HS-27A (cell line): Measurements from ENCODE around the gene SCGB3A2.

Experiments used
- DNase-seq: peaks from one replicate; pipeline ENCODE4 v3.0.0-alpha.2; 2012; ENCODE audit warnings: low read depth, missing footprints

The SCGB3A2 gene

DNA sequence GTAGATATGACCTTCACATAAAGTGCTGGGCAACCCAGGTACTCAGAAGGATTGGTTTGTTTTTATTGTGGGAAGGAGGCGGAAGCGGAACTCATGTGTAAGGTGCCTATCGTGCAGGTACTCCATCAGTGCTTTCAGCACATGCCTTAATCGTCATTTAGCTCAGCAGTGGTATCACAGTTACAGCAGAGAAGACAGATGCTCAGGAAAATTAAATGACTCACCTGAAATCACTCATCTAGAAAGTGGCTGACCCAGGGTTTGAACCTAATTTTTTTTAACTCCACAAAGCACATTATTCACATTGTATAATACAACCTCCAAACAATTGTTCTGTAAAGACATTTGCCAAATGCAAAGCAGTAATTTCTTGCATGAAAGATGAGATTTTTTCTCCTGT, 25.6 kb downstream of the SCGB3A2 start:
- no peak for DNase-seq

DNA sequence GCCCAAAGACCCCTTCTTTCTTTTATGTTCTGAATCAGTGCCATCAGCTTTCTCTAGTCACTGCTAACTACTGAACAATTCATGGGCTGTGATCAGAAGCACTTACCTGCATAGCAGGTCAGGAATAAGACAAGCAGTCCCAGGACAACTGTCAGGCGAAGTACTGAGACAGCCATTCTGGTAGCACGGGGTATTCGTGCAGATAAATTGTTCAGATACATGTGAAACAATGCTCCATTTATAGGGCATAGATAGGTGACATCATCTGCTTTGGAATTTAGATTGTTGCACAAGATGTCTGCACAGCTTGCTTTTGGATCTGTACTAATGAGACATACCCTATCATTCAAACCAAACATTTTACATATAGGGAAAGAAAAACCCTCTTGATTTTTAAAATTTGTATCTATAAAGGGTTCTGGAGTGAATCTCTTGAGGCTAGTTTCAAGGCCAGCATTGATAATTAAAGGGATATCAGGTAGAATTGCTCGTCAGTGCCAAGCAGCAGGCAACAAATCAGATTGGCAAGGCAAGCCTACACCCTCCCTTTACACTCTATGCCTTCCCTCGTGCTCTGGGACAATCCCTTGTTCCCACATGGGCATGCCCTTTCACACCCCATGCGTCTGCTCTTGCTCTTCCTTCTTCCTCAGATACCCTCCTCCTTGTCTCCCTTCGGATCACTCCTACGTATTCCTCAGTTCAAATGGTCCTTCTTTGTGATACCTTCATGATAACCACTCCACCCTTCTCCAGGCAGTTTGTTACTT, 28.0 kb downstream of the SCGB3A2 start, which contains the start of gene C5orf46:
Gene C5orf46 (minus strand): TSS at position 213 of the 770 bp plus-strand sequence. CDS start 37 bp downstream, at position 176.
- no peak for DNase-seq

GRCh38 chr5:147911427-147911826, 32.9 kb downstream of the SCGB3A2 start:
- no peak for DNase-seq

GRCh38 chr5:147912011-147912410, 33.5 kb downstream of the SCGB3A2 start:
- no peak for DNase-seq

DNA sequence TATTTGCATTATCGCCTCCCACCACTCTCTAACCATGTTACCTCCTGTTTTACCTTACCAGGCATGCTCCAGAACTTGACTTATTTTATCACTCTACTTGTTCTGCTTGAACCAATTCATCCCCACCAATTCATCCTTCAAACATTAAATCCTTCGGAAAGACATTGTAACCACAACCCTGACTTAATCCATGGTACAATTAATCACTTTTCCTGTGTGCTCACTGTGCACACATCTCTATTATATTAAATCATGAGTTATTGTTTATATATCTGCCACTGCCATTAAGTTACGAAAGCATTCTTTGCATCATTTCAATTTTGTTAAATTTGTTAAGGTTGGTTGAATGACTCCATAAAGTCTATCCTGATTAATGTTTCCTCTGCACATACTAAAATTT, 35.3 kb downstream of the SCGB3A2 start:
- DNase-seq = no peak

GRCh38 chr5:147918101-147918685, 39.7 kb downstream of the SCGB3A2 start:
- DNase-seq = no peak

DNA sequence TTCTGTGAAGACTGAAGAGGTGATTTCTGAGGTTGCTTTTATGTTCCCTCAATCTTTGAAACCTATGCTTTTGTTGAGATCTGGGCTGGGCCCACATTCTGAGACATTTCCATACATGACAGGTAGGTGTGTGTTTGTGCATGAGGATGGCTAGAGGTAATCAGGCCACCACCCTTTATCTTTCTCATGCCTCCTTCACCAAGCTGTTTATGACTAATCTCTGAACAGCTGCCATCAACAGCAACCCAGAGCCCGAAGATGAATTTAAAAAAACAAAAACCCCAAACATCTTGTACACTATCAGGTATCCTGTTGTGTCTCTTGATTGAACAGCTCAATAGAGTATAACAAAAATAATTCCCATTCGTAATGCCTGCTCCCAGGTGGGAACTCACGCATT, 40.4 kb downstream of the SCGB3A2 start:
- DNase-seq = no peak

DNA sequence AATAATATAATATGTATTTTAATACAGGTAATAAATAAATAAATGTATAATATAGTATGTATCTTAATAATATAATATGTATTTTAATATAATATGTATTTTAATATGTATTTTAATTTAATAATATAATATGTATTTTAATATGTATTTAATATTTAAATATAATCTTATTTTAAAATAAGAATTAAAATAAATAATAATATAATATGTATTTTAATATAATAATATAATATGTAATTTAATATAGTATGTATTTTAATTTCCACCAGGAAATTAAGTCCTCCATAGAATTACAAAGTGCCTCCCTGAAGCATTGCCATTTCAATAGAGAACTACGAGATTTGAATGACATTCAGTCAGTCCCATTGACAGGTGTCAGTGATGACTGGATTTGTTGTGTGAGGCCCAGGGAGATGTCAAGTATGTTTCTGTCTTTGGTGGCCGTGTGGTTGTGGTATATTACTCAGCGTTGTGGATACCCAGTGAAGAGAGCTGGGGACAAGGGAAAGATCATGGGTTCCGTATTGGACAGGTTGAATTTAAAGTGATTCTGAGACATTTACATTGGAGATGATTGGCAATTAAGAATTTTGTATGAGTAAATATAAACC, 42.0 kb downstream of the SCGB3A2 start:
- DNase-seq = no peak

DNA sequence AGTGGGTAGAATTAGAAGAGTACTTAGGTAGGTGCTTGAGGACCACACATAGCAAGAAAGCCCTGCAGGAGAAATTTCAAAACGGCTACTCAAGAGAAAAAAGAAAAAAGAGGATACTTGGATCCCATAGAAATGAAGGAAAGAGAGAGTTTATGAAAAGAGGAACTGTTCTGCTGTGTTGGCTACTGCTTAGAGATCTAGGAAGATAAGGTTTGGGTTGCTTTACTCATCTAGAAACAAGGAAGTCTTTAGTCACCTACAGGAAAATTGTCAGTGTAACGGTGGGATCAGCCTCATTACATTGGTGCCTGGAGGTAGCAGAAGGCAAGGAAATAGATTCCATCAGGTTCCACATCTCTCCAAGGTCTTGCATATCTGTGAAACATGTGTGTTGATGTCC, 42.6 kb downstream of the SCGB3A2 start:
- DNase-seq = no peak

DNA sequence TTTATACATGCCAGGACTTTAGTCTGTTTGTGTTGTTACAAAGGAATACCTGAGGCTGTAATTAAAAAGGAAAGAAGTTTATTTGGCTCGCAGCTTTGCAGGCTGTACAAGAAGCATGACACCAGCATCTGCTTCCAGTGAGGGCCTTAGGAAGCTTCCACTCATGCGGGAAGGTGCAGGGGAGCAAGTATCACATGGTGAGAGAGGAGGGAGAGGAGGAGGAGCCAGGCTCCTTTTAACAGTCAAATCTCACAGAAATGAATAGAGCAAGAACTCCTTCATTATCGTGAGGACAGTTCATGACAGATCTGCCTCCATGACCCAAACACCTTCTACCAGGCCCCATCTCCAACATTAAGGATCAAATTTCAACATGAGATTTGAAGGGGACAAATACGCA, 46.5 kb downstream of the SCGB3A2 start:
- DNase-seq = no peak

GRCh38 chr5:147927901-147928300, 49.4 kb downstream of the SCGB3A2 start:
- DNase-seq = no peak

DNA sequence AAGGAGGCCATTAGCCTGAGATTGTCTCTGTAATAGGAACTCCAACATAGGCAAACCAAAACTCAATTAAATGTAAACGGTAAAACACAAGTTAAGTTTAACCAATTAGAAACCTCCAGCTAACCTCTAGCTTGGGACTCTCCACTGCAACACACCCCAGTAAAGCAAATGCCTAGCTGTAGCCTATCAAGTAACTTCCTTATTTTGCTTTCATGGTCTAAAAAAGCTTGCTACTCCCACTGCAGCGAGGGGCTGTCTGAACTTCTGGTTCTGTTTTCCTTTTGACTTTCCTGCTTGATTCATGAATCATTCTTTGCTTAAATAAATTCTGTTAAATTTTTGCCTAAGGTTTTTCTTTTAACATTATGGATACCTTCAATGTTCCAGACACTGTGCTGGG, 52.3 kb downstream of the SCGB3A2 start:
- DNase-seq = no peak
